Lower lobe of right lung (tissue), 2 donors: ENCODE measurements around the gene DRGX. TPM values are rescaled to one million over a fixed set of nuclear protein-coding genes. Genes with fewer than 3 reads are reported as not detected.

Experiments
- ATAC-seq, 2 donors: fragments of 200-7000 bp; cut with Tn5 transposase; one replicate each; pipeline ENCODE4 v1.9.1; 2020 to 2022; ENCODE audit warnings: mild to moderate bottlenecking in 2 of 2, moderate library complexity in 2 of 2
- DNase-seq: peaks from one replicate; pipeline ENCODE4 v3.0.0-alpha.2; 2020
- H3K27ac ChIP-seq: fragments of 200-600 bp; one replicate; pipeline ENCODE4 v1.8.0; 2022
- H3K27me3 ChIP-seq: fragments of 200-600 bp; one replicate; pipeline ENCODE4 v1.8.0; 2022; ENCODE audit warnings: low read depth
- H3K36me3 ChIP-seq: fragments of 200-600 bp; one replicate; pipeline ENCODE4 v1.8.0; 2022; ENCODE audit warnings: mild to moderate bottlenecking
- H3K4me1 ChIP-seq: fragments of 200-600 bp; one replicate; pipeline ENCODE4 v1.8.0; 2022
- H3K4me3 ChIP-seq: fragments of 200-600 bp; one replicate; pipeline ENCODE4 v1.8.0; 2022; ENCODE audit warnings: mild to moderate bottlenecking
- H3K9me3 ChIP-seq: fragments of 200-600 bp; one replicate; pipeline ENCODE4 v1.8.0; 2022
- CTCF ChIP-seq: fragments of 200-600 bp; IDR thresholded peaks from one replicate; pipeline ENCODE4 v1.8.0; 2022; ENCODE audit warnings: antibody characterized with exemption, mild to moderate bottlenecking
- intact Hi-C: fragments of 100-400 bp; cut with DNase I; formaldehyde crosslinking; loops from one replicate; pipeline ENCODE4 v1.11.0; 2022
- total RNA-seq: library from RNA; stranded (reverse); fragmentation: NEBNext Ultra II Directional; extraction: Animal tissue kit (Norgen Biotek cat#: 25700); gene quantifications from one replicate; pipeline ENCODE4 v1.2.1, GENCODE V29; 2021
- donor health status: DM: no; HTN: yes; CAD: no; lungs with severe emphysema.

Gene DRGX
- total RNA-seq, 1 donor from 2014 or later: not detected

- H3K4me1 ChIP-seq: peaks cover 1% of the 10 kb centered on the region
- H3K27me3 ChIP-seq: no peaks in the 10 kb centered on the region
- no peak for TF ChIP-seq CTCF
- DNase-seq (no peak), ATAC-seq (no peak)
- no peak overlapping the region for H3K4me3 ChIP-seq
- H3K9me3 ChIP-seq: no peaks in the 10 kb centered on the region
- no peak overlapping the region for H3K27ac ChIP-seq
- H3K36me3 ChIP-seq: no peaks in the 10 kb centered on the region
- intact Hi-C loops: no loop called here
Measured at GRCh38 chr10:49354593-49354992, 41.3 kb downstream of the DRGX start.

- Histone ChIP-seq H3K4me1 (no peaks in the 10 kb centered on the region), H3K9me3 (no peaks in the 10 kb centered on the region), H3K27me3 (no peaks in the 10 kb centered on the region), H3K27ac (no peak overlapping the region), H3K4me3 (no peak overlapping the region), H3K36me3 (no peaks in the 10 kb centered on the region)
- no peak for TF ChIP-seq CTCF
- ATAC-seq: no peak
- intact Hi-C loops: no loop called here
- DNase-seq: no peak
Measured at GRCh38 chr10:49353895-49354566, 41.9 kb downstream of the DRGX start.

GRCh38 chr10:49353026-49353894 is 42.6 kb downstream of the DRGX start:
- intact Hi-C loops: no loop called here
- DNase-seq: no peak

GRCh38 chr10:49352323-49352722 is 43.6 kb downstream of the DRGX start:
- intact Hi-C loops: no loop called here
- no peaks in the 10 kb centered on the region for H3K36me3 ChIP-seq
- no peak overlapping the region for H3K4me3 ChIP-seq
- H3K27ac ChIP-seq: no peak overlapping the region
- ATAC-seq: no peak
- TF ChIP-seq CTCF: no peak
- H3K9me3 ChIP-seq: no peaks in the 10 kb centered on the region
- H3K27me3 ChIP-seq: no peaks in the 10 kb centered on the region
- H3K4me1 ChIP-seq: no peaks in the 10 kb centered on the region
- DNase-seq: no peak

More at GRCh38 chr10:49353026-49353894, 42.6 kb downstream of the DRGX start:
- no peak overlapping the region for H3K27ac ChIP-seq
- H3K4me1 ChIP-seq: no peaks in the 10 kb centered on the region
- no peaks in the 10 kb centered on the region for H3K27me3 ChIP-seq
- H3K36me3 ChIP-seq: no peaks in the 10 kb centered on the region
- no peak overlapping the region for H3K4me3 ChIP-seq
- no peak for TF ChIP-seq CTCF
- no peaks in the 10 kb centered on the region for H3K9me3 ChIP-seq
- ATAC-seq: peak; percentile 27 to 54

GRCh38 chr10:49351669-49352068 is 44.2 kb downstream of the DRGX start:
- Histone ChIP-seq H3K4me1 (no peaks in the 10 kb centered on the region), H3K27ac (no peak overlapping the region), H3K4me3 (no peak overlapping the region), H3K27me3 (no peaks in the 10 kb centered on the region), H3K9me3 (no peaks in the 10 kb centered on the region), H3K36me3 (no peaks in the 10 kb centered on the region)
- no peak for DNase-seq
- no peak for ATAC-seq
- TF ChIP-seq CTCF: no peak
- intact Hi-C loops: no loop called here
